HG03280 (cell line): ENCODE measurements around the gene AMBP.

Experiments
- ATAC-seq: cut with Tn5 transposase; IDR thresholded peaks from one replicate; pipeline ENCODE4 v1.9.1; 2021; ENCODE audit warnings: mild to moderate bottlenecking, moderate library complexity; ENCODE audit not compliant: unreplicated experiment

The AMBP gene

DNA sequence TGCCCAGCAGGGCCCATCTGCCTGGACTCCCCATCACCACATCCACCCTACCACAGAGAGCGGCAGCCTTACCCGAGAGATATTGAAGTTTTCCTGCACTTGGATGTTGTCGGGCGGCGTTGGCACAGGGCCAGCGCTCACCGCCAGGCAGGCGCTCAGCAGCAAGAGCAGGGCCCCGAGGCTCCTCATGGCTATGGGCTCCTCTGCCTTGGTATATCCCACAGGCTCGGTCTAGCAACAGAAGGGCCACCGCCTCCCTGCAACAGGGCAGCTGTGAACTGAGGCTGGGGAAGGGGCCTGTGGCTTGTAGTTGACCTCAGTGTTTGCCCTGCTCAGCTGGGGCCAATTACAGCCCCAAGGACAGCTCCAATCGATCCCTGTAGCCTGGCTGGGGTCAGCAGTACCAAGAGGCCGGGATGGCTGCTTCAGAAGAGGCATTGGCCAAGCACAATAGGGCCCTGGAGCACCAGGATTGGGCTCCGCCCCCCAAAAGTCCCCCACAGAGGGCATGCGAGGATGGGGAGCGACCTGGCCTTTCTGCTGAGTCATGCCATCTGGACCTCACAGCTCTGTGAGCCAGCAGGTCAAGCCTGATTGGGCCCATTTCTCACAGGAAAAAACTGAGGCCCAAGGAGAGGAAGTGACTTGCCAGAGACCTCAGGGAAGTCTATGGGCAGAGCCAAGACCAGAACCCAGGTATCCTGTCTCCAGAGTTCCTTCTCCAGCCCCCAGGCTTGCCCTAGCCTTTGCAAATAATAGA is at the start of gene AMBP:
Gene AMBP (minus strand): TSS at position 280 of the 760 bp plus-strand sequence. CDS start 91 bp downstream, at position 189.
- no peak for ATAC-seq

DNA sequence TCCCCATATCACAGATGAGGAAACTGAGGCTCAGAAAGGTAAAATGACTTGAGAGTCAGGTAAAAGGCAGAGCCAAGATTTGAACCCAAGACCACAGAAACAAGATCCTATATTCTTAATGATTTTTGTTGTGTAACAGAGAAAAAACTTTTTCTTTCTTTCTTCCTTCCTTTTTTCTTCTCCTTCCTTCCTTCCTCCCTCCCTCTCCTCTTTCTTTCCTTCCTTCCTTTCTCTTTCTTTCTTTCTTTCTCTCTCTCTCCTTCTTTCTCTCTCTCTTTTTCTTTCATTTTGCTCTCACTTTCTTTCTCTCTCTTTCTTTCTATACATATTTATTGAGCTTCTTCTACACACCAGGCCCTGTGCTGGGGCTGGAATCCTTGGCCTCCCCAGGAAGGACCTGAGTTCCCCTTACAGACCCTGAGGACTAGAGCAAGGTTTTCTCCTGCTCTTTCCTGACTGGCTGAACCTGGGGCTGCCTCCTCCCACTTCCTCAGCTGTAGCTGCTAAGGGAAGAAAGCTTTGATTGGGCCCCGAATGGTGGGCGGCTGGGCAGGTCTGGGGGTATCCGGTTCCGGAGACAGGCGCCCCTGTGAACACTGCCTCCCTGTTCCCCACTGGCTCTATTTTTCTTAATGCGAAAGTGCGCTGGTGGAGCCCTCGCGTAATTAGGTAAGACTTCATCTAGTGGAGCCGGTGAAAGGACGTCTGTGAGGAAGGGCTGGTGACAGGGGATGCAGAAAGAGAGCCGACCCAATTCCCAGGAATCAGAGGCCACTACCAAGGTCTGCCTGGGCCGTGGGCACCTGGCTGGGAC is 48.4 kb upstream of the AMBP start:
- no peak for ATAC-seq

DNA sequence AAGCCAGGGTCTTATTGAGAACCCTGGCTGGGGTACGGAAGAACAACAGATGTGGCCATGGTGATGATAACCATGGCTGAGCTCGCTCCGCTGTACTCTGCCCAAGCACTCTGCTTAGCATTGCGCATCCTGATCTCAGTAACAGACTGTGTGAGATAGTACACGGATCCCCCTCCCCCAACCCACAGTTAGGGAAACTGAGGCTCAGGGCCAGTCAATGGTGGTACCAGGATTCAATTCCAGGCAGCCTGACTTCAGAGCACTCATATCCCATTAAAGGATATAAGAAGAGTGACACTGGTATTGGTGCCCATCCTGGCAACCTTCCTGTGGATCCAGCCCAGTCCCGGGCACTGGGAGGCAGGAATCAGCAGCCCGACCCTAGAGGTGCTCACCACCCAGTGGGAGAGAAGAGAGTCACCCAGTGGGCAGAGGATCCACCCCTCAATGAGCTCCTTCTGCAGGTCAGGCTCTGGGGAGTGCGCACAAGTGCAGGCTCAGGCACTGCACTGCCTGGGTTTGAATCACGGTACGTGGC is 47.4 kb upstream of the AMBP start:
- no peak for ATAC-seq

DNA sequence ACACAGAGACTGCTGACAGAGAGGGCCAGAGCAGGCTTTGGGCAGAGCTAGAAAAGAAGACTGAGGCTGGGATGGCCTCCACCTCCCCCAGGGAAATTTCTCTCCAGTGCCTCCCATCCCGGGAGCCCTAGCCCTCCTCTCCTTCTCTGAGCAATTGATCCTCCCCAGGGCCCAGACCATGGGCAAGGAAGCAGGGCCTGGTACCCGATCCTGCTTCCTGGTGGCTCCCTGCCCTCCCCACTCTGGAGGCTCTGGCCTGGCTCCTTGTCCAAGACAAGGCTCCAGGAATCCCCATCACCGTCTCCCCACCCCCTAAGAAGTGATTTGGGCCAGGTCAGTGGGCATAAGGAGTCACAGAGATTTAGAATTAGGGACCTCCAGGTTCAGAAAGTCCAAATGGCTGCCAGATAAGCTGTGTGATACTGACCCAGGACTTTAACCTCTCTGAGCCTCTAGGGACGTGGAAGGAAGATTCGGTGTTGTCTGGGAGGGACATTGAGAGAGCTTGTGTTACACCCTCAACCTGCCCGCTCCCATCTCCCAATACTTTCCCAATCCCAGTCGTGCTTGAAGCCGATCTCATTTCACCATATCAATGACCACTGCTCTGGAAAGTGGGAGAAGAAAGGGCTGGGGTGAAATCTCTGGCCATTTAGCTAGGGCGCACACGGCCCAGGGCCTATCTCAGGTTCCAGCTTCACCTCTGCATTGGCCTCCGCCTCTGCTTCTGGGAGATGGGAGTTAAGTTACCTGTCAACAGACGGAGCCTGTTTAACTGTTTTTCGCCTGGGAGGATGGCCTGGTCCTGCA is 46.8 kb upstream of the AMBP start:
- ATAC-seq, result no peak

DNA sequence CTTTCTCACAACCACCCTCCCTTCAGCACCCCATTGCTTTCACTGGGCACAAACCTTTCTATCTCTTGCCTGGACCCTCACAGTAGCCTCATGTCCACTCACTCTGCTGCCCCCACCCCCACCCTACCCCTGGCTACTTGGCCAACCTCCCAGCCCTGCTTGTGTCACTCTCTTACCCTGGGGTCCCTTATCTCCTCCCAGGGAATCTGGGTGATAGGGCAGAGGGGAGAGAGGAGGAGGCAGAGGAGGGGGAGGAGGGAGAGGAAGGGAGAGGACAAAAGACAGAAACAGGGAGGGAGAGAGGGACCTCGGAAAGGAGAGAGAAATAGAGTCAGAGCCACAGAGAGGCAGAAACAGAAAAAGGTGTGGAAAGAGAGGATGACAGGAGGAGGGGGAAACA is 46.0 kb upstream of the AMBP start:
- ATAC-seq, result no peak

DNA sequence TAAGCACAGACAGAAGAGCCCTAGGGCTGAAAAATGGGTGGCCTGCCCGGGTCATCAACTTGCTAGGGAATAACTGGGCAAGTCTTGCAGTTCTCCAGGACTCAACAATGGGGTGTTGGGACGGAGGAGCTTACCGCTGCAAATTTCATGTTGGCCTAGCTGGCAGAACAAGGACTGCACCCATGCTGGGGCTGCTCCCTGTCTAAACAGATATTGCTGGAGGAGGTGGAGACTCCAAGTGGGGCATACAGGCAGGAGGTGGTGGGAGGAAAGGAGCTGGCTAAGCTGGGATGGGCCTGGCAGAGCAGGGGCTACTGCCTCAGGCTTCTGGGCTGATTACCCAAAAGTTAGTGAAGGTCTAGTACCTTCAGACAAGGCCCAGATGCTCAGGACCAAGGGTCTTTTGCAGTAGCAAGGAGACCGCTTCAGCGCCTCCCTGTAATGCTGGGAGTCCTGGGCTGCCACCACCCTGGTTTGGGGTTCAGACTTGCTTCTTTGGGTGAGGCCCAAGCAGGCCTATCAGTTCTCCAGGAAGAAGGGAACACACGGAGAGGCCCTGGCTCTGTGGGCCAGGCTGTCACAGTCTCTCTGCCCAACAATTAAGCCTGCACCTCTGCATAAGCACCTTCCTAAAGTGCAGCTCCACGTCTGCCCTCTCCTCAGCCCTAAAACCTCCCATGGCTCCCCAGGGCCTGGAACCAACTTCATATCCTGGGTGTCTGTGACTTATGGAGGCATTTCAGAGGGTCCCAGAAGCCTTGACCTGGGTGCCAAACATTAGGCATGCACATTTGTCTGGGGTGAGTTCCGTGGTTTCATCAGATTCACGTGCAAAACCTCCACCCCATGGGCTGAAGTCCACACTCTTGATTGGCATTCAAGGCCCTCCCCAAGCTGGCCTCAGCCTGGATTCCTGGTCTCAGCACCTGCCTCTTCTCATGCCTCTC is 45.2 kb upstream of the AMBP start:
- ATAC-seq, result no peak

DNA sequence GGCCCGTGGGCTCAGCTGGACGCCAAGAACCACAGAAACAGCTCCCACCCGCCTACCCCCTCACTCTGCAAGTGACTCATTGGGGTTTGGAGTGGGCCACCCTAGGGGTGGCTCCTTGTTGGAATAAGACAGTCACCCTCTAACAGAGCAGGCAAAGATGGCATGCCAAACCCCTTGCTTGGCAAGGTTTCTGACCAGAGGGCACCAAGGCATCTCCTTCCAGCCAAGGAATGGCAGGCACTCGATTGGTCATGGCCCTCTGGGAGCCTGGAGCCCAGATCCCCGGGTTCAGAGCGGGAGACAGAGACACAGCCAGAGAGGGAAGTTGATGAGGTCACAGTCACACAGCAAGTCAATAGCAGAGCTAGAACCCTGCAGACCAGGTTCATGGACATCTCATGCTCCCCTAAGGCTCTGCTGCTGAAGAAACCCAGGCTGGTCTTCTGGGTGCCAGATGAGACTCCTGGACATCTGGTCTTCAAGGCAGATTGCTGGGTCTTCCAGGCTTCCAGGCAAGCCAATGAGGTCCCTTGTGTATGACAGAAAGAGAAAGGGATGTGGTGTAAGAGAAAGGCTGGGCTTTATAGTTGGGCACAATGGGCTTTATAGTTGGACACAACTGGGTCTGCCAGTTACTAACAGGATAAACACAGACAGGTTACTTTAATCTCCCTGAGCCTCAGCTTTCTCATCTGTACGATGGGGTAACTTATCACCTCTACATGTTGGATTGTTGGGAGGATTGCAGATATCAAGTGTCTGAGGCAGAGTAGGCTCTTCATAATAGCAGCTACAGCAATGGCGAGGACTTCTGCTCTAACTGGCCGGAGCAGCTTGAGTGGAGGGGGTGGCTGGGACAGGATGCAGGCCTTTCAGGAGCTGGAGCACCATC is 44.3 kb upstream of the AMBP start:
- ATAC-seq, result no peak

DNA sequence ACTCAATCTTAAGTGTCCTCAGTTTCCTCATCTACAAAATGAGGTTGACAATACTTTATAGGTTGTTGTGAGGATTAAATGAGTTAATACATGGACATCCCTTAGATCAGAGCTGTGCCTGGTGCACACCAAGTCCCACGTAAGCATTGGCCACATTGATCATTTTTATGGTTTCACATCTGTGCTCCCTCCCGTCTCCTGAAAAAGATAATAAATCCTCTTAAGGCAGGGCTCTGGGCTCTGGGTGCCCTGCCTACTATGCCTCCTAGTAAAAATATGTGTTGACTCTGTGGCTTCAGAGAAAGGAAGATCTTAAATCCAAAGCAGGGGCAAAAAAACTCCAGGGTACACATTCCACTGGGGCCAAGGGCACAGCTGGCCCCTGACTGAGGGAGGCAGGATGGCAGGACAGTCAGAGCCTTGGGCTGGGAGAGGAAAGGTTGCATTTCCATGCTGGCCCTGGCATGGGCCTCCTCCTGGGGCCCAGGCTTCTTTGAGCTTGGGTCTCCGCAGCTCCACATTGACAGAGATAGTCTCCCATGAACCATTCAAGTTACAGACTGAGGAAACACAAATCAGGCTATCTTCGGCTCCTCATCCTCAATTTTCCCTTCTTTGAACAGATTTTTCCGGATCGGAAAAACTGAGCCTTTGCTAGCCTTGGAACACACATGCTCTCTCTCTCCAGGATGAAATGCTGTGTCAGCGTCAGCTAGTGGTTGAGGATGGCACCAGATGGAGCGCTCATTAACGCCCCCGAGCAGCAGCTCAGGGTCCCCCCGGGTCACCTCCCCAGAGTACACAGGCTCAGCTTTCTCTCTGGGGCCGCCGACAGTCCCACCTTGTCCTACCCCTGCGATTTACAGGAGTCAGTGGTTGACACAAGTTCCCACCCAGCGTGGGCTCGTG is 43.4 kb upstream of the AMBP start:
- no peak for ATAC-seq

DNA sequence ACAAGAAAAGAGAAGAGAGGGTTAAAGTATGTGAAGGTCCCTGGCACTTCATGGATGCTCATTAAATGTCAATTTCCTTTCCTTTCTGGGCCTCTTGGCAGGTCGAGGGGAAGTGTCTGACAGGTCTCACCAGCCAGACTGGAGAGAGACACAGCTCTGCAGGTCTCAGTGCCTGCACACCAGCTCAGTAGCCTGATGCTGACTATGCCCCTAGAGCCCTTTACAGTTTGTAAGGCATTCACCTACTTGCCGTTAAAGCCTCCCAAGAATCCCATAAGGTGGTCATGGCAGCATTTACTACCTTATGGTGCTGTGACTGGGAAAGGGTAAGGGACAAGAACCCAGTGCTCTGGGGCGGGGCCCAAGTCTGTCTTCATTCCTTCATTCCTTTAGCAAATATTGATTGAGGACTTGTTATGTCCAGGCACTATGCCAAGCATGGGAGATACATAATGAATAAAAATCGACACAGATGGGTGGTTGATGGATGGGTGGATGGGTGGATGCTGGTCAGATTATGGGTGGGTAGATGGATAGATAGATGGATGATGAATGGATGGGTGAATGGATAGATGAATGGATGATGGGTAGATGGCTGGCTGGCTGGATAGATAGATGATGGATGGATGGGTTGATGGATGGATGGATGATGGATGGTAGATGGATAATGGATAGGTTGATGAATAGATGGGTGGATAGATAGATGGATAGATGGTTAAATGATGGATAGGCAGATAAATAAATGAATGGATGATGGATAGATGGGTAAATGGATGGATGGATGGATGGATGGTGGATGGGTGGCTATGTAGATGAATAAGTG is 42.3 kb upstream of the AMBP start:
- ATAC-seq, result no peak

DNA sequence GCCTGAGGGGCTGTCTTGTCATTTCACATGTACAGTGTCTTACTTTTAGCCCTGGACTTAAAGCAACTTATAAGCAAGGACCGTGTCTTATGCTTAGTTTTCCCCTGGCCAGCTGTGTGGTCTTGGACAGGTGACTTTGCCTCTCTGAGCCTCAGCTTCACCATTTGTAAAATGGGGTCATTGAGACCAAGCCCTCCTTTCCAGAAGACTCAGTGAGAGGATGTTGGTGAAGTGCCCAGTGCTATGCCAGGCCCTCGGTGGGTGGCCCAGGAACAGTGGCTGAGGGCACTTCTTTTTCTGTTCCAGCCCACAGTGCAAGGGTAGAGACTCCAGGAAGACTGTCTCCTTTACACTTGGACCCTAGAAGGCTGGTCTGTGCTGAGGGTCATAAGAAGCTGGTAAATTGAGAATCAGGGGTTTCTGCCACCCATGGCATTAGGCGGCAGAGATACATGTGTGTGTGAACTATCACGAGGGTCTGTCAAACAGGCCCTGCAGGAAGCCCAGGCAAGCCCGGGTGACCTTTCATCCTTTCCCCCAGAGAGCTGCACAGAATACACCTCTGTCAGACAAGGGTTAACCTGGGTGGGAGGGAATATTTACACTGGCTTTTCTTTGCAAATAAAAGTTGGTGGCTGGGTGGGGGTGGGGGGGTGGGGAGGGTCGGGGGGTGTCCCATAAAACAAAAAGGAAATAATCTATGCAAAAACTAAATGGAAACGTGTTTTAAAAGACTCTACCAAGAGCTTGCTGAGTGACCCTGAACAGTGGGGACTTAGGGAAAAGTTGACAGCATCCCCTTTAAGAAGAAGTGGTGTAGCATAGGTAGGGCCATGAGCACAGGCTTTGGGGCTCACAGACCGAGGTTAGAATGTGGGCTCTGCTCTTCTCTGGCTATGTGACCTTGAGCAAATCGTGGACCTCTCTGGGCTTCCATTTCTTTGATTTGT is 41.4 kb upstream of the AMBP start:
- no peak for ATAC-seq

DNA sequence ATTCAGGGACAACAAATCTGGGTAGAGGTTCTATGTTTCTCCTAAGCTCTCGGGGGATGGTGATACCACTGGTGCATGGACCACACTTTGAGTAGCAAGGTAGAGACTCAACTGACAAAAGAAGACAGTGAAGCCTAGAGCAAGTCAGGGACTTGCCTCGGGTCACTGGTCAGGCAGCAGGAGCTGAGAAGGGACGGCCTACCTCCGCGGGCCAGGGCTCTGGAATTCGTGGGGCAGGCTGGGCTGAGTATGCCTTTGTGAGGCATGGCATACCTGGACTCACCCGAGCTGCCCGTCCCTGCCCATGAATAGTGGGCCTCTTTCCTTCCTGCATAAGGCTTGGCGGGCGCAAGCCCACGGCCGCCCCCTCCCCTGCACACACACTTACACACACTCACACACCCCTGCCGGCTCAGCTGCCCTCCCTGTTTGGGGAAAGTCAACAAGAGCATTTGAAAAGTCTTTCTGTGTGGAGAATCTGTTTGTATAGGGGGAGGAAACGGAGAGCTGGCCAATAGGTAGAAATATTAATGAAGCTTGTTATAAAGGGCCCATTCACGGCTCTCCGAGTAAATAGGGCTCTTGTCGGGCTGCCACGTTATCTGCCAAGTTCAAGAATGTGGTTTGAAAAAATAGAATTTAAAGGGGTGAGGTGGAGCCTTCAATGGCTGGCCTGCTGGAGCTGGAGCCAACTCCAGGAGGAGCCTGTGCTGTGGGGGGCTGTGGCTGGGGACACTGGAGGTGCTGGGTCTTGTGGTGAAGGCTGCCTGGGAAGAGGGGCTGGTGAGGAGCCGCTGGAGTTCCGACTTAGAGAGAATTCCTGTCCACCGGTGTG is 40.1 kb upstream of the AMBP start:
- ATAC-seq, result no peak

DNA sequence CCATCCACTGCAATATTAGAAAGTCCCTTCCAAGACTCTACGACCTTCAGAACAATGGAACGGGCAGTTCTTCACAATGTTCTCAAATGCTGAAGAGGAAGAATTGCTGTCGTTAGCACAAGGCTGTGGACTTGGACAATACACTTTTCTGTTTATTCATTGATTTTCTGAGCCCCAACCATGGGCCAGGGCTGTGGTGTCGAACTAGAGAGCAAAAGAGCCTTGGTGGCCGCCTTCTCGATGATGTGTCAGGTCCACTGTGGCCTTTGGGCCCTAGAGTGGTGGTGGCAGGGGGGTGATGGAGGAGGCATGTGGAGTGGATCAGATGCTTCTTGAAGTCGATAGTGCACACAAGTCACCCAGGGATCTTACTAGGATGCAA is 39.5 kb upstream of the AMBP start:
- ATAC-seq, result no peak

DNA sequence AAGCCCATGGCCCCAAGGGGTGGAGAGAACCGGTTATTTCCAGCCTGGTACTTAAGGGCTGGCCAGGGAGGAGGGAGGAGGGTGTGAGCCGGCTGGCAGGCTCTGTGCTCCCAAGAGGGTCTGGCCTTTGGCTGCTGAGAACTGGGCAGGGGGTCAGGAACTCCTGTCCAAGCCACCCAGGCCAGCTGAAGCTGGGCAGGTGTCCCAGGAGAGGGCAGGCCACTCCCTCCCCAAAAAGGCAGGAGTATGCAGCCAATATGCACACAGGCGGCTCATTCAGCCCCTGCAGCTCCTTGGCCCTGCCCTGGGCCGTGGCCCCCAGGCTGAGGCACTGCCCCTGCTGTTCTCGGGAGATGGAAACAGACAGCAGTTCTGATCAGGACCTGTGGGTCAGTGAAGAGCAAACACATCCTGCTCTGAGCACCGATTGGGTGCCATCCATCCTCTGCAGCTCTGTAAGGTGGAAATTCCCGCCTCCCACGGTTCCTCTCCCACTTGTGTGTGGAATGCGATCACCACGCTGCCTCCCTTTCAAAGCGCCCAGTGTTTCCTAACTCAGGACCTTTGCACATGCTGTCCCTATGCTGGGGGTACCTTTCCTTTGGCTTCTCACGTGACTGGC is 38.1 kb upstream of the AMBP start:
- no peak for ATAC-seq

DNA sequence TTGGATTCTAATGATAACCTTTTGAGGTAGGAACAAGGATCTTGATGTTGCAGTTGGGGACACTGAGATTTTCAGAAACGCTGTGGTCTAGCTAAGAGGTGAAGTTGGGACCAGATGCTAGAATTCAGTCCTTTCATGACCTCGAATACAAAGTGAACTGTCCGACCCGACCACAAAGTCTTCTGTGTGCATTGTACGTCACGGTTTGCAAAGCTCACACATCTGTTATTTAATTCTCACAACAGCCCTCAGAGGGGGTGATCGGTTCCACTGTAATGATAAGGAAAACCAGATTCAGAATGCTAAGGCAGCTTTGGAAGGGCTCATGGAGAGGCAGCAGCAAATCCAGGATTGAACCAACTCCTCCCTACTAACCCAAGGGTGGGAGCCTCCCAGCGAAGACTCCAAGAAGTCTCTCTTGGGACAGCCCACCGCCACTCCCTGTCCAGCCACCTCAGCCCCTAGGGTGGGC is 37.6 kb upstream of the AMBP start:
- no peak for ATAC-seq

DNA sequence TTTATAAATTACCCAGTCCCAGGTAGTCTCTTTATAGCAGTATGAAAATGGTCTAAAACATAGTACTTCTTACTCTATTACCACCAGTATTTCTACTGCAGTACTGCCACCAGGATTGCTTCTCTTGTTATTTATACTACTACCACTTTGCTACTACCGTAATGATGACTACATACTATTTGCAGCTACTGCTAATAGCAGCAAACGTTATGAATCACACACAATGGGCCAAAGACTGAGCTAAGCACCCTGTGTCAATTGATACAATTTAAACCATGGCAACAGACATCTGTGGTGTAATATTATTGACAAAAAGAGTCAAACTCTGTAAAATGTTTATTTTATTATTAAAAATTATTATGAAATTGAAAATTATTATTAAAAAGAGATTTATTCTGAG is 36.3 kb upstream of the AMBP start:
- ATAC-seq, result no peak
